ENCODE results near the gene PCSK1N.

Gene PCSK1N

DNA sequence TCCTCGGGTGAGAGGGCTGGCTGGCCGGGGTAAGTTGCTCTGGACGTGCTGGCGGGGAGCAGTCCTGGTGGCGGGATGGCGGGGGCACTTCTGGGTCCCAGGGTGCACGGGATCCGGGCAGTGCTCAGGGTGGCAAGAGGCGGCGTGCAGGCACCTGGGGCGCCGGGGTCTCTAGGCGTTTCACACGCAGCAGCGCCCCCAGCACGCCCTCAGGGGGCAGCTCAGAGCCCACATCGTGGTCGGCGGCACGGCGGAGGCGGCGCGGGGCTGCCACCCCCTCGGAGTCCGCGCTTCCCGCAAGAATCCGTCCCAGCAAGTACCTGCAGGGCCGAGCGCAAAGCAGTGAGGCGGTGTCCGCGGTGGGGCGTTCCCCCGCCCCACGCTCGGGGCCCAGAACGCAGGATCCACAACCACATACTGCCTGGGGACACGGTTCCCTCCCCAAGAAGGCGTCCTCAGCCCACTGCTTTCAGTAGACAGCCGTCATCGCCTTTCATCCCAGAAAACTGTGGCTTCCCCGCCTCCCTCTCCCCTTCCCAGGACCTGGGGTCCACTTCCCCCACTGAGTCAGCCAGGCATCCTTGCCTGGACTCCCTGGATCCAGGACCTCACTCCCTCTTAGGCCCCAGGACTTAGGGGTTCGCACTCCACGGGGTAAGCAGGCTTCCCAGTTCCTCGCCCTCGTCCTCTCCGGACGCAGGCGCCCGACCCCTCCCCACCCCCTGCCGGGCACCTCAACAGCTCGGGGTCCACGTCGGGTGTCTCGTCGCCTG is 4.1 kb downstream of the PCSK1N start:
- Mint-ChIP-seq H3K36me3 (ENCODE audit: low read depth) (peaks cover 18% of the 10 kb centered on the region), H3K27me3 (ENCODE audit: low read depth) (peaks cover 66% of the 10 kb centered on the region), H3K9me3 (peaks cover 24% of the 10 kb centered on the region), H3K4me3 (no peak overlapping the region), H3K4me1 (peaks cover 6% of the 10 kb centered on the region), H3K27ac (no peak overlapping the region)
- TF ChIP-seq, protein P1, sequence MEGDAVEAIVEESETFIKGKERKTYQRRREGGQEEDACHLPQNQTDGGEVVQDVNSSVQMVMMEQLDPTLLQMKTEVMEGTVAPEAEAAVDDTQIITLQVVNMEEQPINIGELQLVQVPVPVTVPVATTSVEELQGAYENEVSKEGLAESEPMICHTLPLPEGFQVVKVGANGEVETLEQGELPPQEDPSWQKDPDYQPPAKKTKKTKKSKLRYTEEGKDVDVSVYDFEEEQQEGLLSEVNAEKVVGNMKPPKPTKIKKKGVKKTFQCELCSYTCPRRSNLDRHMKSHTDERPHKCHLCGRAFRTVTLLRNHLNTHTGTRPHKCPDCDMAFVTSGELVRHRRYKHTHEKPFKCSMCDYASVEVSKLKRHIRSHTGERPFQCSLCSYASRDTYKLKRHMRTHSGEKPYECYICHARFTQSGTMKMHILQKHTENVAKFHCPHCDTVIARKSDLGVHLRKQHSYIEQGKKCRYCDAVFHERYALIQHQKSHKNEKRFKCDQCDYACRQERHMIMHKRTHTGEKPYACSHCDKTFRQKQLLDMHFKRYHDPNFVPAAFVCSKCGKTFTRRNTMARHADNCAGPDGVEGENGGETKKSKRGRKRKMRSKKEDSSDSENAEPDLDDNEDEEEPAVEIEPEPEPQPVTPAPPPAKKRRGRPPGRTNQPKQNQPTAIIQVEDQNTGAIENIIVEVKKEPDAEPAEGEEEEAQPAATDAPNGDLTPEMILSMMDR (IDR thresholded peaks at IDR 0.05; ENCODE audit: unreplicated experiment in 3 of 3): no peak

DNA sequence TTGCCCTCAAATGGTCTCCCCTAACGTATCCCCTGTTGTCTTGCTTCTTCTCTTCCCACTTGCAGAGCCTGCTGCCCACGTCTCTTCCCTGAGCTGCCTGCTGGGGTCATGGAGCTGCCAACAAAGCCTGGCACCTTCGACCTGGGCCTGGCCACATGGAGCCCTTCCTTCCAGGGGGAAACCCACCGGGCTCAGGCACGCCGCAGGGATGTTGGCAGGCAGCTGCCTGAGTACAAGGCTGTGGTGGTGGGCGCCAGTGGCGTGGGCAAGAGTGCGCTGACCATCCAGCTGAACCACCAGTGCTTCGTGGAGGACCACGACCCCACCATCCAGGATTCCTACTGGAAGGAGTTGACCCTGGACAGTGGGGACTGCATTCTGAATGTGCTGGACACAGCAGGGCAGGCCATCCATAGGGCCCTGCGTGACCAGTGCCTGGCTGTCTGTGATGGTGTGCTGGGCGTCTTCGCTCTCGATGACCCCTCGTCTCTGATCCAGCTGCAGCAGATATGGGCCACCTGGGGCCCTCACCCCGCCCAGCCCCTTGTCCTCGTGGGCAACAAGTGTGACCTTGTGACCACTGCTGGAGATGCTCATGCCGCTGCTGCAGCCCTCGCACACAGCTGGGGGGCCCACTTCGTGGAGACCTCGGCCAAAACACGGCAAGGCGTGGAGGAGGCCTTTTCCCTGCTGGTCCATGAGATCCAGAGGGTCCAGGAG is 6.2 kb downstream of the PCSK1N start:
- Mint-ChIP-seq H3K27ac (no peak overlapping the region), H3K4me3 (no peak overlapping the region), H3K9me3 (peaks cover 29% of the 10 kb centered on the region), H3K27me3 (ENCODE audit: low read depth) (peaks cover 49% of the 10 kb centered on the region), H3K4me1 (no peaks in the 10 kb centered on the region), H3K36me3 (ENCODE audit: low read depth) (peaks cover 38% of the 10 kb centered on the region)
- TF ChIP-seq, protein P1 (IDR thresholded peaks at IDR 0.05; ENCODE audit: unreplicated experiment in 3 of 3): no peak

DNA sequence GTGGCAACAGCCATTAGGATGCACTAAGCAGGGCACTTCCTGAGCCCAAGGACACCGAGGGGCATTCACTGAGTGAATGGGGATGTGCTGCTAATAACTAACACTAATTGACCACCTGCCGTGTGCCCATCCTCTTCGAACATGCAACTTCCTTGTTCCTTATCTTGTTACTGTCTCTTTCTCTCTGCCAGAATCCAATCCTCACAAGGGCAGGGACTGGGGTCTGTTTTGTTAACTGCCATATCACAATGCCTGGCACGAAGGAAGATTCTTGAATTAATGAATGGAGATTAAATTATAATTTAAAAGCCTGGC is 7.8 kb downstream of the PCSK1N start:
- H3K36me3 Mint-ChIP-seq (ENCODE audit: low read depth): peaks cover 46% of the 10 kb centered on the region
- no peak overlapping the region for H3K27ac Mint-ChIP-seq
- H3K9me3 Mint-ChIP-seq: peaks cover 33% of the 10 kb centered on the region
- H3K27me3 Mint-ChIP-seq (ENCODE audit: low read depth): peaks cover 33% of the 10 kb centered on the region
- TF ChIP-seq, protein P1 (IDR thresholded peaks at IDR 0.05; ENCODE audit: unreplicated experiment in 3 of 3): no peak
- no peaks in the 10 kb centered on the region for H3K4me1 Mint-ChIP-seq
- no peak overlapping the region for H3K4me3 Mint-ChIP-seq

DNA sequence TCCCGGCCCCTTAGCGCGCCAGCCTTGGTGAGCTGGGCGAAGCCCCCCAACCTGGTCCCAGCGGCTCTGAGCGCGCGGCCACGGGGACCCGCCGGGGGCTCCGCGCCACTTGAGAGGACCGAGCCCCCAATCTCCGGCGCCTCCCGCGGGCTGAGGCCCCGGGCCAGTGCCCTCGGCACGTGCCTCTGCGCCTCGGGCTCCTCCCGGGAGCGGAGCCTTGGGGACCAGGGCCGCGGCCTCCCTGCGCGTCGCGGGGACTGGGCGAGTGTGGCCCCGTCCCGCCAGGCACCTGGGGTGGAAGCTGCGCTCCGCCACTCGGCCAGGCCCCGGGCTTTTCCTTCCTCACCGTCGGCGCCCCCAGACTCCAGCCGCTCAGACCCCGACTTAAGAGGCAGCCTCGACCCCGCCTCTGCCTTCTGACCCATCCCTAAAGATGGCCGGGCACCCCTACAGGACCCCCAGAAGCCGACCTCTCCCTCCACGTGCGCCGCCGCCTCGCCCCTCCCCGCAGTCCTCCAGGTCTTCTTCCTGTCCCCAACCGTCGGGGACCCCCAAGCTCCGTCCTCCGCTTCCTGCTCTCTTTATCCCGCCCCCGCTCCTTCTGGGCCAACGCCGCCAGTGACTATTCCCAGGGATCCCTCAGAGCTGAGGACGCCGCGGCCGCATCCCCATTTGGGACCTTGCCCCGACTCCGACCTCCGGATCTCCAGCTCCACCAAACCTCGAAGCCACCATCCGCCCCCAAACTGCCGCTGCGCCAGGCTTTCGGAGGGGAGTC is 8.3 kb downstream of the PCSK1N start:
- Mint-ChIP-seq H3K27ac (no peak overlapping the region), H3K4me1 (no peaks in the 10 kb centered on the region), H3K36me3 (ENCODE audit: low read depth) (peaks cover 47% of the 10 kb centered on the region), H3K4me3 (no peak overlapping the region), H3K9me3 (peaks cover 34% of the 10 kb centered on the region), H3K27me3 (ENCODE audit: low read depth) (peaks cover 28% of the 10 kb centered on the region)
- TF ChIP-seq, protein P1 (IDR thresholded peaks at IDR 0.05; ENCODE audit: unreplicated experiment in 3 of 3): no peak

DNA sequence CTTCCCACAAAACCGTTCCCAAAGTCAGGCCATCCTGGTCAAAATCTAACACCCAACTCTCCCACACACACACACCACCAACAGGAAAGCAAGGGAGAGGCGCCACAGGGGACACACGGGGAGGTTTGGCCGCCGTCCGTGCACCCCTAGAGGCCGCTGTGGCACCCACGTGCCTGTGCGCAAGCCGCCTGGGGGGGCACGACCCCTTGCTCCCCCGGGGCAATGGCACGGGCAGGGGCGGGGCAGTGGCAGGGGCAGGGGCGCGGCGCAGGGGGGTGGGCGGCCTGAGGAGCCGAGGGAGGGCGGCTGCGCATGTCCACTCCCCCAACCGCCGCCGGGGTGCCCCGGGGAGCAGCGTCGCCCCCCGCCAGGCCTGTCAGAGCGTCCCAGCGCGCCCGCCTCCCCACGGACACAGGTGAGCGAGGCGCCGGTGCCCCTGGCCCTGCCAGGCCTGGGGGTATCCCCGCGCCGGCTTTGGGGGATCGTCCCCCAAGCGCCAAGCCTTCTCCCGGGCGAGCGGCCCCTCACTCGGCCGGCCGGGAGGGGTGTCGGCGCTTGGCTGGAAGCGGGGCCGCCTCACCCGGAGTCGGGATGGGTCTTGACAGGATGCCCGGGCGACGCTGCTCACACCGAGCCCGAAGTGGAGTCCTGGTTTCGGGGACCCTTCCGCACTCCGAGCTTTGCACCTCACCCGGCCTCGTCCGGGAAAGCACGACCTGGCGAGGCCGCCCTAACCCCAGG is 9.1 kb downstream of the PCSK1N start, which contains the start of gene ERAS:
Gene ERAS (plus strand): TSS at position 379 of the 741 bp plus-strand sequence. CDS start 2,611 bp downstream, outside the sequence.
- Mint-ChIP-seq H3K9me3 (peaks cover 36% of the 10 kb centered on the region), H3K4me1 (no peaks in the 10 kb centered on the region), H3K4me3 (no peak within 1 kb of the TSS), H3K27me3 (ENCODE audit: low read depth) (peaks cover 24% of the 10 kb centered on the region), H3K27ac (no peak within 1 kb of the TSS), H3K36me3 (ENCODE audit: low read depth) (peaks cover 50% of the 10 kb centered on the region)
- TF ChIP-seq, protein P1 (IDR thresholded peaks at IDR 0.05; ENCODE audit: unreplicated experiment in 3 of 3): no peak
